NCI-H526 treated with DMSO at 0.1 percent for 48 hours (cell line): ENCODE data around the gene SPRN.
A peak's percentile ranks its signal among the peaks of the same experiment; 100 is the strongest.
"Not testable (repeated sequence)": the region's sequence is repeated elsewhere in the genome, so short reads cannot be mapped to it uniquely, and the experiment has no call there.

ENCODE experiments used
- DNase-seq: peaks from one replicate; lab custom pipeline; 2025; lab: John Stamatoyannopoulos, UW

Gene SPRN

DNA sequence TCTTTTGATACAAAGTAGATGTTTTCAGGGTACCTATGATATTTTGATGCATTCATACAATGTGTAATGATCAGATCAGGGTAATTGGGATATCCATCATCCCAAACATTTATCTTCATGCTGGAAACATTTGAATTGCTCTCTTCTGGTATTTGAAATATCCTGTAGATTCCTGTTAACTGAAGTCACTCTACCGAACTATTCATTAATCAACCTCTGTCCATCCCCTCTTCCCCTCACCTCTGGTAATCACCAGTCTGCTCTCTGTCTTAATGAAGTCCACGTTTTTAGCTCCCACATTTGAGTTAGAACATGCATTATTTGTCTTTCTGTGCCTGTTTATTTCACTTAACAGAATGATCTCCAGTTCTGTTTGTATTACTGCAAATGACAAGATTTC, 19.2 kb downstream of the SPRN start:
- DNase-seq: no peak

DNA sequence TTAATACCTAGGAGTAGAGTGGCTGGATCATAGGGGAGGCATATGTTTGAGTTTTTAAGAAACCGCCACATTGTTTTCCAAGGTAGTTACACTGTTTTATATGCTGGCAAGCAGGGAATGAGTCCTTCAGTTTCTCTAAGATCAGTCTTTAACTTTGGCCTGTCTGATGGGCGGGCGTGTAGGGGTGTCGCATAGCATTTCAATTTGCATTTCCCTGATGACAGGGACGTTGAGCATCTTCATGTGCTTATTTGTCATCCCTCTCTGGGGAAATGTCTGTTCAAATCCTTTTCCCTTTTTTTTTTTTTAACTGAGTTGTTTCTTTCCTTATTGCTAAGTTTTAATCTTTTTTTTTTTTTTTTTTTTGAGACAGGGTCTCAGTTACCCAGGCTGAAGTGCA, 20.6 kb downstream of the SPRN start:
- DNase-seq: no peak

DNA sequence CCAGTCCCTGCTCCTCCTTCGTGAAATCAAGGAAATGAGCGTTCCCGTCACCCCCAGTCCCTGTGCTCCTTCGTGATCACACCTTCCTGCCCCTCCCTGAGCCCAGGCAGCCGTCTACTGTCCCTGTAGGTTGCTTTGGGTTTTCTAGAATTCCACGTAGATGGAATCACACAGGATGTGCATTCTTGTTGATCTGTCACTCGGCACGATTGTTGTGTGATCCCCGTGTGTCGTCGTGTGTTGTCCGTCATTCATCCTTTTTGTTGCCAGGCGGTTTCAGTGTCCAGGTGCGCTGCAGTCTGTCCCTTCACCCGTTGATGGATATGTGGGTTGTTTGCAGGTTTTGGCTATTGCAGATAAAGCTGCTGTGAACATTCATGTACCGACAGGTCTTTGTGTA, 21.1 kb downstream of the SPRN start:
- DNase-seq: no peak

DNA sequence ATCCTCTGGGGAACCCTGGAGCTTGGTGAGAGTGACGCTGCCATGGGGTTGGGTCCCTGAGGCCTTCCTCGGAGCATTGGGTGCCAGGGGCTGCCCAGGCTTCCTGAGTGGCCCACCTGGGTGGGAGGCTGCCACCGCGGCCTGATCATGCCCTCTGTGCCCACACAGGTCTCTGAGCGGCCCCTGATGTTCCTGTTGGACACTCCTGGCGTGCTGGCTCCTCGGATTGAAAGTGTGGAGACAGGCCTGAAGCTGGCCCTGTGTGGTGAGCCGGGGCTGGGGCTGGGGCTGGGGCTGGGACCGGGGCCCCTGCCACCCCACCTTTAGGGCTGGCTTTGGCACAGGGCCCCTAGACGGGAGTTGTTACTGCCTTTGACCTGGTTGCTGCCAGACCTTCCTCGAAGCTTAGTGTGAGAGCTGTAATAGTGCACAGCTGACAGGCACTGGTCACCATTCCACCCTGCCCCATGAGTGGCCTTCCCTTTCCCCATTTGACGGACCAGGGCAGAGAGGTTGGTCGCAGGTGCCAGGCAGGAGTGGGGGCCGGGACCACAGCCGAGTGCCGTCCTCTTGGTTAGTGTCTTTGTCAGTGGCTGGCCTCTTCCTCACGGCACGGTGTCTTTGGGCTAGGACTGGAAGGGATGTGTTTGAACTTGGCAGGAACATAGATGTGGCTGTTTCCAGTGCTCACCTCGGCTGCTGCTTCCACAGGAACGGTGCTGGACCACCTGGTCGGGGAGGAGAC, 22.3 kb downstream of the SPRN start:
- DNase-seq: no peak

DNA sequence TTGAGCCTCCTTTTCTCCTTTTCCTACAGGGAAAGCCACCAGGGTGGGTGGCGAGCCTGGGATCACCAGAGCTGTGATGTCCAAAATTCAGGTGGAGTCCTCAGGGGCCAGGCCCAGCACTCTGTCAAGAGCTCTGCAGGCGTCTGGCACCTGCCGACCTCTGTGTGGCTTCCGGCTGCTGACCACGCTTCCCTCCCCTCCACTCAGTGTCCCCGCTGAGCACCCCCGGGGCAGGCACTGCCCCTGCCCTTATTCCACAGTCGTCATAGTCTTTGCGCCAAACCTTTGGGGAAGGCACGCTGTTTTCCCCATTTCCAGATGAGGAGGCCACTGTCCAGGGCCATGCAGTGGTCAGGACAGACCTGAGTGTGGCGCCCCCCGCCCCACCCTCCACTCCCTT, 22.9 kb downstream of the SPRN start:
- DNase-seq: no peak

DNA sequence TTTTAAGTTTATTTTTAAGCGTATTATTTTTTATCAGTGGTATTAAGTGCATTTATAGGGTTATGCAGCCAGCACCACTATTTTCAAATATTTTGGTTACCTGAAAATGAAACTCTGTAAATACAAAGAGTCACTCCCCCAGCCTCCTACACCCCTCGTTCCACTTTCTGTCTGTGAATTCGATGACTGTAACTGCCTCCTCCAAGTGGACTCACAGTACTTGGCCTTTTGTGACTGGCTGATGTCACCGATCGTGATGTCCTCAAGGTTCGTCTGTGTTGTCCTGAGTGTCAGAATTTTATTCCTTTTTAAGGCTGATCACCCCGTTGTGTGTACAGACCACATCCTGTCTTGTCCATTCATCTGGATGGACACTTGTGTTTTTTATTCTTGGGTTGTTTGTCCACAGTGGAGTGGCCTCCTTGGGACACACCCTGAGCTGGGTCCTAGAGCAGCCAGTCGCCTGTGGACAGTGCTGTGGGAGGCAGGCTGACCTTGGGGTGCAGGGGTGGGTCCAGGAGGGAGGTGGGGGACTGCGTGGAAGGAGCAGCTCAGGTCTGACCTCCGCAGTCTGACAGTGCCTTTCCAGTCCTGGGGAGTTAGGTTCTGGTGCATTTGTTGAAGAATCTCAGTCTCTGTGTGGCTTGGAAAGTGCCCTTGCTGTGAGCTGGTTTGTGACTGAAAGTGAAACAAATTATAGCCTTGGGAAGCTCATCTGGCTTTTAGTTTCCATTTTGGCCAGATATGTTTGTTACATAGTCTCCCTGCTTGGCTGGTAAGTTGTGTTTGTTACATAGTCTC, 23.6 kb downstream of the SPRN start:
- DNase-seq: no peak

DNA sequence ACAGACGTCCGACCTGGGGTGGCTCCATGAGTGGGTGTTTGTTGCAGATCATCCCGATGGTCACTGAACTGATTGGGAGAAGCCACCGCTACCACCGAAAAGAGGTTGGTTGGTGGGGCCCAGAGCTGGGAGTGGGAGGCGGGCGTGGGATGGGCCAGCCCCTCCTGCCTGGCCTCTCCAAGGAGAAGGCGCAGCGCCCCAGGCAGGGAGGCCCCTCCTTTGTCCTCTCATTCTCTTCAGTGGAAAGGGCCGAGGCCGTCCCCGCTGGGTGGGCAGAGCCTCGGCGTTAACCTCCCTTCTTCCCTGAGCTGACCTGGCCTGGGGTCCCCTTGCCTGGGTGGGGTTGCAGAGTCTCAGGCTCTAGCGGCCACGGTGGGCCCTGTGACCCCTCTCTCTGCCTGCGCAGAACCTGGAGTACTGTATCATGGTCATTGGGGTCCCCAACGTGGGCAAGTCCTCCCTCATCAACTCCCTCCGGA, 25.3 kb downstream of the SPRN start:
- no peak for DNase-seq

DNA sequence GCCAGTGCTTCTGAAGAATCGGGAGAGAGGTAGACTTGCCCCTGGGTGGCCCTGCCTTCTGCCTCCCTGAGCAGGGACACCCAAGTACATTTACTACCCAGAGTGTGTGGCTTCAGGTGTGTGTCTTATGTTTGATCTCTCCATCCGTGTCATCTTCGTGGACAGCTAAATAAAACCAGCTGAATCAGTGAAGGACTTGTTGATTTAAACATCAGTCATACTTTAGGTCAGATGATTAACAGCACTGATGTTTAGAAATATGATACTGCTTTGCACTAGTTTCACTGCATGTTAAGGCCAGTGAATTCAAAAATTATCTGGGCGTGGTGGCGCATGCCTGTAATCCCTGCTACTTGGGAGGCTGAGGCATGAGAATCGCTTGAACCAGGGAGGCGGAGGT, 26.5 kb downstream of the SPRN start:
- DNase-seq: no peak

DNA sequence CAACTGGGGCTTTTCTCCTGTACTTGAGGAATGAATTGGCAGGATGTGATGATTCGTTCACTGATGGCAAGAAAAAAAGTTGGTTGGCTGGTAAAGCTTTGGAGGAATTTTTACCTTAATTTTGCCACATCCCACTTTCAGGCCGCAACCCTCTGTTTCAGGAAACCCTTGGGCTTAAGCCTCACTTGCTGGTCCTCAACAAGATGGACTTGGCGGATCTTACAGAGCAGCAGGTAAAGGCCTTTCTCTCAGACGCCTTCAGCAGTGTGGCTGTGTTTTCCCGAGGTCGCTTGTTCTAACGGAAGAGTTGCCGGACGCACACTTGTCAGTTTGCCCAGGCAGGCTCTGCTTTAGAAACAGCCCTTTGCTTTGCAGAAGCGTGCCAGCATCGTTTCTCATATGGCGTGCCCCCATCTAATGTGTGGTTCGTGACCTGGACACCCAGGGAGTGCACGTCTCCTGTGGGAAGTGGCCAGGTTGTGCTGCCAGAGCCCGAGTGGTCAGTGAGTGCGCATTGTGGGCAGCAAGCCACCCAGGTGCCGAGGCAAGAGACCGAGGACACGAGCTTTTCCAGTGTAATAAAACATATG, 28.3 kb downstream of the SPRN start:
- DNase-seq: no peak

DNA sequence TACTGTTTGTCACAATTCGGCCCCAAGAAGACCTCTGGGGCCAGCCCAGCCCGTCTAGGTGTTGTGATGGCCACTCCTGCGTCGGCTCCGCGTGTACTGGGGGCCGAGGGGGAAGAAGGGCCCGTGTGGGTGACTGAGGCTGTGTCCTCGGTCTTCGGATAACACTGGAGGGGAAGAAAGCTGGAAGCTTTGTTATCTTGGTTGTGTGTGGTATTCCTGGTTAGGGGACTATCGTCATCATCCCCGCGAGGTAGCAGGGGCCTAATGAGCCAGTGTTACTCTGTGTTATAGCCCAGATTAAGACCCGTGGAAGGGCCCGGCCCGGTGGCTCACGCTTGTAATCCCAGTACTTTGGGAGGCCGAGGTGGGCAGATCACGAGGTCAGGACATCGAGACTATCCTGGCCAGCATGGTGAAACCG, 29.6 kb downstream of the SPRN start:
- DNase-seq: no peak

DNA sequence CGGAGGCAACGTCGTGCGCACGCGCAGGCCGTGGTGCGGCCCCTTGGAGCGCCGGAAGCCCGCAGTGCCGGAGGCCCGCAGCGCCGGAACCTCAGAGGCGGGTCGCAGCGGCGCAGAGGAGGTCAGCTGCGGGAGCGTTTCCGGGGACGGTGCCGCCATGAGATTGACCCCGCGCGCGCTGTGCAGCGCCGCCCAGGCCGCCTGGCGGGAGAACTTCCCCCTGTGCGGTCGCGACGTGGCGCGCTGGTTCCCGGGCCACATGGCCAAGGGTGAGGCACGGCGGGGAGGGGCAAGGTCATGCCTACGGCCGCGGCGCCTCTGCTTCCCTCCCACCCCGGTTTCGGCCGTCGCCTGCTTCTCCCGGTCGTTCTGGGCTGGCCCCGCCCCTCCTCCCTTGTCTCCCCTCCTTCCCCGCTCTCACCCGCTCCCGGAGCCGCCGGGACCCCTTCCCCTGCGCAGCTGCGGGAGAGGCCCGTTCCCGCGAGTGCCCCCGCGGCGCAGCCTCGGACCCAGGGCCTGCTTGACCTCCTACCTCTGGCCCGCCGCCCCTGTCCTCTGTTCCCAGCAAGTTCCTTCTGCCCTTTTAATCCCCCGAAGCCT, 30.3 kb downstream of the SPRN start, which contains the start of gene MTG1:
Gene MTG1 (plus strand): TSS at position 94 of the 600 bp plus-strand sequence. CDS start 64 bp downstream, at position 158.
- DNase-seq: peak; percentile 57

DNA sequence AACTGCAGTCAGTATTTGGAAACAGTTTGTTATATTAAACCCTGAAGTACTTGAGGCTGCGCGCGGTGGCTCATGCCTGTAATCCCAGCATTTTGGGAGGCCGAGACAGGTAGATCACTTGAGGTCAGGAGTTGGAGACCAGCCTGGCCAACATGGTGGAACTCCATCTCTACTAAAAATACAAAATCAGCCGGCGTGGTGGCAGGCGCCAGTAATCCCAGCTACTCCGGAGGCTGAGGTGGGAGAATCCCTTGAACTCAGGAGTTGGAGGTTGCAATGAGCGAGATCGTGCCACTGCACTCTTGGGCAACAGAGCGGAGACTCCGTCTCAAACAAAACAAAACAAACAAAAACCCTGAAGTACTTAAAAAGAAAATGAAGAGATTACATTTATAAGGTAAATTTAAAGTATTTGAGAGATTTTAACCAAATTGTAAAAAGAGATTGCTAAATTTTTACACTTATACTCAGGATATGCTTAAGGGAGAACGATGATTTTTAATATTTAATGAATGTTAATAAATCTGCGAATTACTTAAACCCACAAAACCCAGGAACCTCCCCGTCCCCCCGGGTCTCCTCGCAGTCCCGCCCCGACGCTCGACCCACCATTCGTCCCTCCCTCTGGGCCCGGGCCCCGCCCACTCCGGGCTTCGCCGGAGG, 30.9 kb downstream of the SPRN start:
- no peak for DNase-seq

DNA sequence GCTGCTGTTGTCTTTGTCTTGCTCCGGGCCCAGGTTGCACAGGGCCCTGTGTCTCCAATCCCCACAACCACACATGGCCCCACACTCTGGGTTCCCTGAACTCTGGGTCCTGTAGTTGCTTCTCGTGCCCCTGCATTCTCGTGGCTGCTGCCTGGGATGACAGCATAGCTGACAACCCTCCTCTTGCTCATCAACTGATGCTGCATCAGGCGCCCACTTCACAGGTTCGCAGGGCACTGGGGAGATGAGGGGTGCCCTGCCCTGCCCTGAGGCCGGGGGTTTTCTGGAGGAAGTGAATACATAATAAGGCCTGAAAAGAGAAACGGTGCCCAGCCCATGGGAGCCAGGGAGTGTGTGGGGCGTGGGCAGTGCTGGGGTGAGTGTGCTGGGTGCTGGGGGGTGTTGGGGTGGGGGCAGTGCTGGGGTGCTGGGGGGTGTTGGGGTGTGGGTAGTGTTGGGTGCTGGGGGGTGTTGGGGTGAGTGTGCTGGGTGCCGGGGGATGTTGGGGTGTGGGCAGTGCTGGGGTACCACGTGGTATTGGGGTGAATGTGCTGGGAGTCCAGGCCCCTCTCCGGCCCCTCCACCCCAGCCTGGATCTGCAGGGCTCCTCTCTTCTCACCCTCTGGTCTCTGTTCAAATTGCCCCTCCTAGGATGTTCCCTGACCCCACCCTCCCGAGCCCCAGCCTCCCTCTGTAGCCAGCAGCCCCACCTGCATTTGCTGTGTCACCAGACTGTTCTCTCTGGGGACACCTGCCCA, 32.5 kb downstream of the SPRN start:
- no peak for DNase-seq

DNA sequence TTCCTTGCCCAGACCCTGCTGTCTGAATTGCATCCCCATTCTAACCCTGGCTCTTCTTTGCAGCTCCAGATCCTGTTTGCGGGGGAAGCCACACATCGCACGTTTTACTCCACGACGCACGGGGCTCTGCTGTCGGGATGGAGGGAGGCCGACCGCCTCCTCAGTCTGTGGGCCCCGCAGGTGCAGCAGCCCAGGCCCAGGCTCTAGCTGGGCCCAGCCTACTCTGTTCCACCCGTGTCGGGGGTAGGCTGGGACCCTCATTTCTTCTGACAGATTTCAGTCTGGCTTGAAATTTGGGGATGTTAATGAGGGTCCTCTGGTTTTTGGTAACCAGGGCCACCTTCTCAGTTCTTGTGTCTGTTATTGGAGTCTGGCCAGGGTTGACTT, 33.2 kb downstream of the SPRN start:
- no peak for DNase-seq

DNA sequence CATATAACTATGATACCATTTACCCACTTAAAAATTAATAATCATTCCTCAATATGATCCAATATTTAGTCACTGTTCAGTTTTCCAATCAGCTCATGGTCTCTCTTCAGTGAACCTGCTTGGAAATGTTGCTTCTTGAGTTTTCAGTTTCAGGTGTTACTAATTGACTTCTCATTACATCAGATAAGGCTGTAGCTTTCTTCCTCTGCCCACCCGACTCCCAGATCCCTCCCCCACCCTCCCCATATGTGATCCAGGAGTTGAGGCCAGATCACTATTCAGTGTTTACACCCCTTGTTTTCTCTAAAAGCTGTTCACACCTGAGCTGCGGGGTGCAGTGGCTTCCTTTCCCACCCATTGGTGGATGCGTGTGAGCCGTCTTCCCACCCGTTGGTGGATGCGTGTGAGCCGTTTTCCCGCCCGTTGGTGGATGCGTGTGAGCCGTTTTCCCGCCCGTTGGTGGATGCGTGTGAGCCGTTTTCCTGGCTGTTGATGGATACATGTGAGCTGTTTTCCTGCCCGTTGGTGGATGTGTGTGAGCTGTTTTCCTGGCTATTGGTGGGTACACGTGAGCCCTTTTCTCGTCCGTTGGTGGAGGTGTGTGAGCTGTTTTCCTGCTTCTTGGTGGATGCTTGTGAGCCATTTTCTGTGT, 33.7 kb downstream of the SPRN start:
- no peak for DNase-seq

DNA sequence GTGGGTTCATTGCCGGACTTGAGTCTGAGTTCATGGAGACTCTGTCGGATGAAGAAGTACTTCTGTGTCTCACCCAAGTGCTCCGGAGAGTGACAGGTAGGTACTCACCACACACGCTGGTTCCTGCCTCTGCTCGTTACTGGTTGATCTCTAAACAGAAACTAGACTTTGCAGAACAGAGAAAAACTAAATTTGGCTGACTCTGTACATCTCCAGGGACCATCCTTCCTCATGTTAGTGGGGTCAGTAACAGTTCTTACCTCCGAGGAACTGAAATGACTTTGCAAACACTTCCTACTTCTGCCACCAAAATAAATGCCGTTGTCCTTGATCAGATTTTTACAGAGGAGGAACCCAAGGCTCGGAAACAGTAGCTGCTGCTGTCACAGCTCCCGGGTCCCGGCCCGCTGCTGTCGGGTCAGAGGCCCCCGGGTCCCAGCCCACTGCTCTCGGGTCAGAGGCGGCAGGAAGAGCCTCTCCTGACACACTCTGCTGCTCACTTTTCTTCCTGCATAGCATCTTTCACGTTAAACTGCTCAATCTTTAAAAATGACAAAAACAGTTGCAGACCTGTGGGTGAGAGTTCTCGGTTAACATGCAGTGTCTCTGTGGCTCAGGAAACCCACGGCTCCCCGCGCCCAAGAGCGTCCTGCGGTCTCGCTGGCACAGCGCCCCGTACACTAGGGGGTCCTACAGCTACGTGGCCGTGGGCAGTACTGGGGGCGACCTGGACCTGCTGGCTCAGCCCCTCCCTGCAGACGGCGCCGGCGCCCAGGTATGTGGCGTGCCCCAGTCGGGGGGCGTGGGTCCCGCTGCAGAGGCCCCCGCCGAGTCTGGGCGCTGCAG, 35.2 kb downstream of the SPRN start:
- DNase-seq: no peak

DNA sequence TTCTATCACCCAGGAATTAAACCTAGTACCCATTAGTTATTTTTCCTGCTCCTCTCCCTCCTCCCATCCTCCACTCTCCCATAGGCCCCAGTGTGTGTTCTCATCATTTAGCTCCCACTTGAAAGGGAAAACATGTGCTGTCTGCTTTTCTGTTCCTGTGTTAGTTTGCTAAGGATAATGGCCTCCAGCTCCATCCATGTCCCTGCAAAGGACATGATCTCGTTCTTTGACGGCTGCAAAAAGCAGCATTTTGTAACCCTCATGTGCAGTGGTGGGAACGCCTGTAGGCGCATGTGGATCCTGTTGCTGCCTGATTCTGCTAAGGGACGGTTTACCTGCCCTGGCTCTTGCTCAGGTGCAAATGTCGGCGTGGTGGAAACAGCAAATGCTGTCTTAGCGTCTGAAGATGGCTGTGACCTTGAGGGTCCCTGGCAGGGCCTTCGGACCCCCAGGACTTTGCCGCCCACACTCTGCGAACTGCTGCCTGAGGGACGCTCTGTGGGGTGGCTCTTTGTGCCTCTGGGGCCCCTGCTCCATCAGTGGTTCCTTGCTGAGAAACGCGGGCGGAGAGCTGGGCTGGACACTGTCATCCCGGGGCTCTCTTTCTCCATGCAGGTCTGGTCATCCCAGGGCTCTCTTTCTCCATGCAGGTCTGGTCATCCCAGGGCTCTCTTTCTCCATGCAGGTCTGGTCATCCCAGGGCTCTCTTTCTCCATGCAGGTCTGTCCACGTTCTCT, 36.0 kb downstream of the SPRN start:
- DNase-seq: no peak

DNA sequence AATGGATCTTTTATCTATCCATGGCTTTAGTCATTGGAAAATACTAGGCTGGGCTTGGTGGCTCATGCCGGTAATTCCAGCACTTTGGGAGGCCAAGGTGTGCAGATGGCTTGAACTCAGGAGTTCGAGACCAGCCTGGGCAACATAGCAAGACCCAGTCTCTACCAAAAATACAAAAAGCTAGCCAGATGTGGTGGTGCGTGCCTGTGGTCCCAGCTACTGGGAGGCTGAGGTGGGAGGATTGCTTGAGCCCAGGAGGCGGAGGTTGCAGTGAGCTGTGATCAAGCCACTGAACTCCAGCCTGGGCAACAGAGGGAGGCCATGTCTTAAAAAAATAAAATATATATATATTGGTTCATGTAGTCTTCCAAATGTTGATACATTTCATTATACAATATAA, 37.5 kb downstream of the SPRN start:
- DNase-seq: not testable (repeated sequence)

DNA sequence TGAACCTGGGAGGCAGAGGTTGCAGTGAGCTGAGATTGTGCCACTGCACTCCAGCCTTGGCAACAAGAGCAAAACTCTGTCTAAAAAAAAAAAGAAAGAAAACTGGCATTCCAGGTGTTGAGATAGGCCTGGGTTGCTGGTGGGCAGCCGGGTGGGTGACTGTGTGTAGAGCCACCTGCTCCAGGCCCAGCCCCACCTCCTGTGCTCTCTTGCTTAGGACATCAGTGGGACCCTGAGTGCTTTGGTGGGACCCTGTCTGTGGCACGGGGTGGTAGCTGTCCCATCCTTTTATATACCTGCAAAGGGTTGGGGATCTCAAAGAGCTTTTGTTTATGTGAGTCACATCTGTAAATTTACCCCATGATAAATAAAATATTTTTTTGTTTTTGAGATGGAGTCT, 39.2 kb downstream of the SPRN start:
- no peak for DNase-seq
